GM12873 (cell line): Measurements from ENCODE around the gene XYLT1.

Experiments used
- TF ChIP-seq, protein P1 (sequence below): IDR thresholded peaks from 2 replicates; pipeline ENCODE4 v1.5.1; 2012; ENCODE audit warnings: low read depth, mild to moderate bottlenecking, moderate library complexity, low read length, control low read depth; ENCODE audit not compliant: insufficient read depth; ENCODE audit errors: missing control alignments

The XYLT1 gene

DNA sequence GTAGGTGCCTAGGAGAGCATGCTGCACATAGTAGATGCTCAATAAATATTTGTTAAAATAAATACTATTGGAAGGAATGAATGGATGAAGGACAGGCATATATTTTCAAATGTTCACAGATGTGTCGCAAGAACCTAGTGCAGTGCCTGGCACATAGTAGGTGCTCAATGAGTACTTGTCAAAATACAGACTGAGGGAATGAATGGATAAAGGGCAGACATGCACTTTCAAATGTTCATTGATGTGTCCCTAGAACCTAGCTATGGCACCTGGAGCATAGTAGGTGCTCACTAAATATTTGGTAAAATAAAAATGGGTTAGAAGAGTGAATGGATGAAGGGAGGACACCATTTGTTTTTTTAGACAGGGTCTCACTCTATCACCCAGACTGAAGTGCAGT lies 26.1 kb downstream of the XYLT1 start:
- TF ChIP-seq, protein P1, sequence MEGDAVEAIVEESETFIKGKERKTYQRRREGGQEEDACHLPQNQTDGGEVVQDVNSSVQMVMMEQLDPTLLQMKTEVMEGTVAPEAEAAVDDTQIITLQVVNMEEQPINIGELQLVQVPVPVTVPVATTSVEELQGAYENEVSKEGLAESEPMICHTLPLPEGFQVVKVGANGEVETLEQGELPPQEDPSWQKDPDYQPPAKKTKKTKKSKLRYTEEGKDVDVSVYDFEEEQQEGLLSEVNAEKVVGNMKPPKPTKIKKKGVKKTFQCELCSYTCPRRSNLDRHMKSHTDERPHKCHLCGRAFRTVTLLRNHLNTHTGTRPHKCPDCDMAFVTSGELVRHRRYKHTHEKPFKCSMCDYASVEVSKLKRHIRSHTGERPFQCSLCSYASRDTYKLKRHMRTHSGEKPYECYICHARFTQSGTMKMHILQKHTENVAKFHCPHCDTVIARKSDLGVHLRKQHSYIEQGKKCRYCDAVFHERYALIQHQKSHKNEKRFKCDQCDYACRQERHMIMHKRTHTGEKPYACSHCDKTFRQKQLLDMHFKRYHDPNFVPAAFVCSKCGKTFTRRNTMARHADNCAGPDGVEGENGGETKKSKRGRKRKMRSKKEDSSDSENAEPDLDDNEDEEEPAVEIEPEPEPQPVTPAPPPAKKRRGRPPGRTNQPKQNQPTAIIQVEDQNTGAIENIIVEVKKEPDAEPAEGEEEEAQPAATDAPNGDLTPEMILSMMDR: no peak

DNA sequence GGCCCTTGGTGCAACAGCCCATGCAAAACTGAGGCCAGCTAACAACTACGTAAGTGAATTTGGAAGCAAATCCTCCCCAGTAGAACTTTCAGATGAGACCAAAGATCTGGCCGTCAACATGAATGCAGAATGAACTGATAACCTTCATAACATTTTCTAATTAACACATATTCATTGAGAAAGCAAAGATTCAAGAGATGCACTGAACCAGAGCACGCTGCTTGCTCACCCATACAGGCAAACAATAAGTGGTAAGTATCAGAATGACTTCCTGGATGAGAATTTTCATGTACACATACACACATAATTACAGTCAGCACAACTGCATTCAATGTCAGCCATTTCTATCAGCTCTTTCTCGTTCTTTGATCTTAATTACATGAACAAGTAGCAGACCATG lies 30.6 kb downstream of the XYLT1 start:
- TF ChIP-seq, protein P1: no peak

DNA sequence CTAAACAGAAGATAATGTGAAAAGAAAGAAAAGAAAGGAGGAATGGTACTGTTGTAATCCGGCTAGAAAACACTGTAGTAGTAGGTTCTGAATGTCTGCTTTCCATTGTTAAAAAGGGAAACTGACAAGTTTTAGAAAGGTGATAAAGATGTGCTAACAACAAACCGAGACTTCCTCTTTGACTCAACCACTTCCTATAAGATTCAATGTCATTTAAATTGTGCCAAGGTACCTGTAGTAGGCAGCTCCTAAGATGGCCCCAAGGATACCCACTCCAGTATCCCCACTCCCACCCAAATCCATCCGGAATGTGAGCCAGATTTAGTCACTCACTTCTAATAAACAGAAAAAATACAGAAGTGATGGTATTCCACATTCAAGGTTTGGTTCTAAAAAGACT lies 31.2 kb downstream of the XYLT1 start:
- TF ChIP-seq, protein P1: no peak

DNA sequence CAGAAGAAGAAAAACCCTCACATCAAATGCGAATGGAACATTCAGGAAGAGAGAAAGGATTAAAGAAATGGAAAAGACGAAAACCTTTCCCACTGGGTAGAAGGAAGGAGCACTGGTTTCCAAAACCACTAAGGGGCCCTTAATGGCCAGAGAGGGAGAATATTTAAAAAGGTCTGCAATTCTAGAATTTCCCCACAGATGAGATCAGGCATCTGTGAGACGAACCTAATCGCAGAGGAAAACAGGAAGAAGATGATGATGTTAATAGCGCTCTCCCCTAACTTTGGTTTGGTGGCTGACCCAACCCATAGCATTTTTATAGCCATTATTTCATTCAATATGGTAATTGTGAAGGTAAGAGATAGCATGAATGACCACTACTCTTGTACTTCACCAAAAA lies 32.8 kb downstream of the XYLT1 start:
- TF ChIP-seq, protein P1: no peak

DNA sequence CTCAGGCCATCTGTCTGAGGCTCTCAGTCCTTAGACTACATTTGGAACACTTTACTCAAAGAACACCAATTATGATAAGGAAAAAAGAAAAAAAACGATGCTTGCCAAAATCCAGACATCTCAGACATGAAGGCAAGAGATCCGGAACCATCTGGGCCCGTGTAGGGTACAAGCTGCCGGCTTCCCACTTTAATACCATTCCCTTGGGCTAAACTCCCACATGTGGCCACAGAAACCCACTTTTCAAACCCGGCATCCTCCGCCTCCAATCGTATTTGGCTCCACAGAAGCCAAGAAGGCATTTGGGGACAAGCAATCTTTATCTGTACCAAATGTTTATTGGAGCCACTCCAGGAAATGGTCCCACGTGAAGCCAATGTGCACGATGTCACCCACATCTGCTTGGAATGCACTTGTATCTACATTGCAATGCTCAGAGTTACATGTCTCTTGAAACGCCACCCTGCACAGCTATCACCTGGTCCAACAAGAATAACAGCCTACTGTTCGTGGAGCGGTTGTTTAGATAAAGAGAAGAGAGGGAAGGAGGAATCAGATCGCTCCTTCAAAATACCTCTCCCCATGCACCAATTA lies 33.5 kb downstream of the XYLT1 start:
- TF ChIP-seq, protein P1: no peak

DNA sequence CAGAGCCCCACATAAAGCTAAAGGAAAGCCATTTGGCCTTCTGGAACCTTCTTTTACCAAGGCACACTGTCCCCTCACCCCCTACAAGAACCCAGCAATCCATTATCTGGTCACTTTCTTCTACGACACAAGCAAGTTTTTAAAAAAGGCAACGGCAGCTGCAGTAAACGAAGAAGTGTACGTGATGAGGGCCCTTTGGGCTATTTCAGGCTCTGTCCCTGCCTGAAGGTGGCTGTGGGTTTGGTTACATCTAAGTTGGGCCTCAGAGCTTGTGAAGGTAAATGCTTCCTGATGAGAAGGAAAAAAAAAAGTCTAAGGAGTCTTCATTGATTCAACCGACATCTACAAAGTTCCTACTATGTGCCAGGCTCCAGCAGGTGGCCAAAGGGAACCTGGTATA lies 35.4 kb downstream of the XYLT1 start:
- TF ChIP-seq, protein P1: no peak

DNA sequence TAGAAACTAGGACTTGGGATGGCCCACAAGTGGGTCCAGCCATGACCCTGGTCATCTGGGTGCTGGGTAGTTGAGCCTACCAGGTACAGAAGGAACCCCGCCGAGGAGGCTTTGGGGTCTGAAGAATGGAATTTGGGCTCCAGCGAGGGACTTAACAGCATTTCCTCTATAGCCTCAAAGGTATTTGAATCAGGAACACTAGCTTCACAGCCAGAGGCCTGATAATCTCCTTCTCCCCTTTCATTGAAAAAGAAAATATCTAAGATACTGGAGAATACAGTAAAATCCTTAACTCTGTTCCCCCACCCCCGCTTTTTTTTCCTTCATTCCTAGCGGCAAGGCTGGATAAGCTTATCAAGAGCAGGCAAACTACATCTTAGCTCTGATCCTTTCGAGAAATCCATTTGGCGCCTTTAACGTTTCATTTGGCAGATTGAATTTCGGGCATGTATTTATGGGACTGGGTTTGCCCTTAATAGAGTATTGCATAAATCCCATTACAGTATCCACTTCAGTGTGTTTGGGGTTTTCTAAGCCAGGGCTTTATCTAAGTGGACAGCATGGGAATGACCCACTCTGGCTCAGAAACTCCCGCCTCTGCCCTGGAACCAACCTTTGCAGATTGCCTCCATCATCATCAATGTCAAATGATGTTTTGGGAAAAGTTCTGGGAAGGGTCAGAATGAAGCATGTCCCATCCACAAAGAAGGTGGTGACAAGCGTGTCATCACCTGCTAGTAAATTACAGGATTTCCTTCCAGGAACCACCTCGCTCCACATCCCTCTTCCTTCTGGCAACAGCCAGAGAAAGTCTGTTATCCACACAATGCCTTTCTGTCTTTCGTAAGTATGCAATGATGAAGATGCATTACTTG lies 36.9 kb downstream of the XYLT1 start:
- TF ChIP-seq, protein P1: no peak
